ENCODE data around the gene NUP205.
"Not testable (repeated sequence)": the region's sequence is repeated elsewhere in the genome, so short reads cannot be mapped to it uniquely, and the experiment has no call there.

Gene NUP205

DNA sequence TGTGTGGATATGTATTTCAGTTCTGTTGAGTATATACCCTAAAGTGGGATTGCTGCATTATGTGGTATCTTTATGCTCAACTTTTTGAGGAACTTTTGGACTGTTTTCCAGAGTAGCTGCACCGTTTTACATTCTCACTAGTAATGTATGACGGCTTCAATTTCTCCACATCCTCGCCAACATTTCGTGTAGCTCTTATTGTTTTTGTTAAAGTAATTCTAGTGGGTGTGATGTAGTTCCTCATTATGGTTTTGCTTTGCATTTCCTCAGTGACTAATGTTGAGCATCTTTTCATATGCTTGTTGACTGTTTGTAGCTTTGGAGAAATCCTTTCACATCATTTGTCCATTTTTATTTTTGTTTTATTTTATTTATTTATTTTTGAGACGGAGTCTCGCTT lies 109.1 kb downstream of the NUP205 start:
- no peak for DNase-seq (ENCODE audit: low read depth)

DNA sequence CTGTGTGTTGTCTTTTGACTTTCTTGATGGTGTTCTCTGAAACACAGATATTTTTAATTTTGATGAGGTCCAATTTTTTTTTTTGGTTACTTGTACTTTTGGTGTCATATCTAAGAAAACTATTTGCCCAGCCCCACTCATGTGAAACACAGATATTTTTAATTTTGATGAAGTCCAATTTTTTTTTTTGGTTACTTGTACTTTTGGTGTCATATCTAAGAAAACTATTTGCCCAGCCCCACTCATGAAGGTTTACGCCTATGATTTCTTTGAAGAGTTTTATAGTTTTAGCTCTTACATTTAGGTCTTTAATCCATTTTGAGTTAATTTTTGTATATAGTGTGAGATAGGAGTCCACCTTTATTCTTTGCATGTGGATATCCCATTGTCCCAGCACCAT lies 109.9 kb downstream of the NUP205 start:
- DNase-seq (ENCODE audit: low read depth) = not testable (repeated sequence)

DNA sequence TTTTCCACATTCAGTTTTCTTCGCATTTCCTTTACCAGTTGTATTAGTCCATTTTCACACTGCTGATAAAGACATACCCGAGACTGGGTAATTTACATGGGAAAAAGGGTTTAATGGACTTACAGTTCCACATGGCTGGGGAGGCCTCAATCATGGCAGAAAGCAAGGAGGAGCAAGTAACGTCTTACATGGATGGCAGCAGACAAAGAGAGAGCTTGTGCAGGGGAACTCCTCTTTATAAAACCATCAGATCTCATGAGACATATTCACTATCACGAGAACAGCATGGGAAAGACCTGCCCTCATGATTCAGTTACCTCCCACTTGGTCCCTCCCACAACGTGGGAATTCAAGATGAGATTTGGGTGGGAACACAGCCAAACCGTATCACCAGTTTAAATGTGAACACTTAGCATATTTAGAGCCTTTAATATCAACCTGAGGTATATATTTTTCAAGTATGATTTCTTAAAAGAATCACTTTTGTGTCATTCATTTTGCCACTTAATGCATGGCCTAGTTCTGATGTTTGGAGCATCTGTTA lies 111.2 kb downstream of the NUP205 start:
- DNase-seq (ENCODE audit: low read depth) = not testable (repeated sequence)

DNA sequence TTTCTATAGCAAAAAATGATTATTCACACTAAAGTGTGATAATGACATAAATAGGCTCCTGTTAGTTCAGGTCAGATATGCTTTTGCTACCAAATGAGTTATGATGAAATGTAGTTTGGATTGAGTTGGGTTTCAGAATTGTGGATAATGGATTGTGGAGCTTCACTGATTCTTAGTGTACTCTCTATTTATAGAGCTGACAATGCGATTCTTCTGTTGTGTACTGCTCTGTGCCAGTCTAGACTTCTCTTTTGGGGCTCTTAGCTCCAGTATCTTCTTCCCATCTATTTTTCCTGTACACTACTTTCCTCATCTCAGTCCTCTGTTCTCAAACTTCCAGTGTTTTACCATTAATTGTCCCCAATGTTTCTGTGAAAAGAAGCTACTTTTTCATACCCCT lies 112.1 kb downstream of the NUP205 start:
- DNase-seq (ENCODE audit: low read depth) = no peak

DNA sequence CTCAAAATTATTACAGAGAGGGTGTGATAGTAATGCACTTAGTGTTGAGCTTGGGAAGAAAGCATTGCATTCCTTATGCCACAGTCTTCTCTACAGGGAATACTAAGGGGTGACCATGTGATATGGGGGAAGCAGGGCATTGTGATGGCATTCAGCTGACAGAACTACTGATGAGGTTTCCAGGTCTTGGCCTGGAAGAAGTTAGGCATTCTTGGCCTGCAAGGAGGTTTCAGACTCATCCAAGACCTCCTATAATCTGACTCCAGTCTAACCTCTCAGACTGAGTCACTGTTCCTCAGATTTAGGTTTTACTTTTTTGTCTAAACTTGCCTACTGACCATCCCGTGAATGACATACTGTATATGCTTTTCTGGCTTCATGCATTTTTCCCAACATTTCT lies 112.5 kb downstream of the NUP205 start:
- DNase-seq (ENCODE audit: low read depth) = peak; percentile 78

DNA sequence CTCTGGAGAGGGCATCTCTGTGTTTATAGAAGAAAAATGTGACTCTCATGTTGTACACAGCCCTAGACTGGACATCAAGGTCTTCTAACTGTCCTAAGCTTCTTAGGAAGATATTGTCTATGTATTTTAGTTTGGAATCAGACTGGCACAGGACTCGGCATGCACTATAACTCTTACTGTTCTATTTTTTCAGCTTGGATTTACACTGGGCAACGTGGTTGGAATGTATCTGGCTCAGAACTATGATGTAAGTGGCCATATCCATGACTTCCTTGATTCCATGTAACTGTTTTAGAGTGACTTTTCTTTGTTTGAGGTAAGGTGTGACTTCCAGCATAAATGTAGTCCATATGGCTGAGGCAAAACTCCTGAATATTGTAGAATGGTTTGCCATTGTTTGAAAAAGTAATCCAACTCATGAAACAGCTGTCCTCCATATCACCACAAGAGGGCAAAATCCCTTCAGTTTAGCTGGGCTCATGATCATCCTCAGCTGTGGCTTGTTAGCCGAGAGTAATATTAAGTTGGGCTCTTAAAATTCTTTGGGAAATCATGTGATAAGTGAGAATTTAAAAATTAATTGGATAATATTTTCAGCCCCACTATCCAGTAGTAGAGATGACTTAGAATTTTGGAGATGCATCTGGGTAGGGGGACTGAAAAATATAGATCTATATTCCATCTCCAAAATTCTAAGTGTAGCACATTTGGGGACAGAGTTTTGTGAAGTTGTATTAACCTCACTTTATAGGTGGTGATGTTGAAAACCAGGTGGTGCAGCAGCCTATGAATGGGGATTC lies 115.0 kb downstream of the NUP205 start:
- peak; percentile 81 for DNase-seq (ENCODE audit: low read depth)

DNA sequence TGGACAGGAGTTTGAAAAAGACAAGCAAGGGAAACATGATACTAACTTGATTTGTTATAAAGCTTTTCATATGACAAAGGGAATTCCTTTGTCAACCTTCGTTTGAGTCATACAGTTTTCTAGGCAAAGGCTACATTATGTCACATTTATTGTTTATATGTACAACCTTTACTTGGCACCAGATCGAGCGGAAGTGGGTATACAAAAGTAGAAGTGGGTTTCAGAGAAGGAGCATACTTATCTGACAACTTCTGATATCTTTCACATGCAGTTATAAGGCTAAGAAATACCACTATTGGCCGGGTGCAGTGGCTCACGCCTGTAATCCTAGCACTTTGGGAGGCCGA lies 115.6 kb downstream of the NUP205 start:
- DNase-seq (ENCODE audit: low read depth) = peak; percentile 91

DNA sequence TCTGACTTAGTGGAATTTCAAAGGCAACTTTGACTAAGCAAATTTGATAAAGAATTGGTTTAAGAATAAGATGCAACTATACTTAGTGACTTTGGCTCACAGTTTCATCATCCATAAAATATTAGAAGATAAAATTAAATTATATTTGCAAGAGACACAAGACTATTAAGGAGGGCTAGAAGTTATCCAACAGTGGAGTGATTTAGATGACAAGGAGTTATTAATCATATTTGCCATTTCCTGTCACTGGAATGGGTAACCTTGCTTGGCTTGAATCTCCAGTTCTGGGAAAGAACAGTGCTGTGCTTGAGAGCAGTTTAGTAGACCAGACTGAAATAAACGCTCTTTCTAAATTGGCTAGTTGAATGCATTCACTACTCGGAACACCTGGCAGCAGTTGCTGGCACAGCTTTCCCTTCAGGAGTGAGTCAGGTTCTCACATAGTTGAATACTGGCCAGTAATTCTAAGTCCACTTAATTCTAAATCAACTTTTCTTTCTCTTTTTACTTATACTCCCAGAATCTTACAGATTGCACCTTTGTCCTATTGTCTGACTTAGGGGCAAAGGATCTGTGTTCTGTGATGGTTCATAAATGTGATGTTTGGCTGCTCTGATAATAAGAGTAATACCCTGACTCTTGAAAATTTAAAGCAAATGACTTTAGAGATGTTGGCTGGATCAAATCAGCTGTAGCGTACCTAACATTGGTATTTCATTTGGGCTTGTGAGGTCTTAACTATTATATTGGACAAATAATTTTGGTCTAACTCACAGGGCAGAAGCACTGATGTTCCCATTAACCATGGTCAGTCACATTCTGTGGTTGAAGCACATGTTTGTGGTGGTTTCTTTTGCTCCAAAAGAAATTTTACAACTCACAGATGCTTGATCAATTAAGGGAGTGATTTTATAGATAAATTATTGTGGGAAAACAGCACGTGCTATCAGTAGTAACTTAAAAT lies 121.2 kb downstream of the NUP205 start:
- peak; percentile 45 for DNase-seq (ENCODE audit: low read depth)

DNA sequence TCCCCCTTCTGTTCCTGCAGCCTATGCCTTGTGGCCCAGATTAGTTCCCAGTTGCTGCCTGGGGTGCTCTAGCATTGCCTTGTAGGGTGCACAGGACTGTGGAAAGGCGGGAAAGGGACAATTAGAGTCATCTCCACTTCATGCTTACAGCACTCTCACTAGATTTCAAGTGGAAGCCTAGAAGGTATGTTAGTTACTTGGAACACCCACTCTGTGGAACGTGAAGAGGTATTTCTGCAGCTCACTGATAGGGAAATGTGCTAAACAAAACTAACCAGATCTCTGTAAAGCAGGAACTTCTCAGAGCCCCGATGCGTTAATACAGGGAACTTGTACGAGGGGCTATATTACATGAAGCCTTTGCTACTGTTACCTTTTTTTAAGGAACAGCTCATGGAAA lies 124.0 kb downstream of the NUP205 start:
- DNase-seq (ENCODE audit: low read depth) = no peak

DNA sequence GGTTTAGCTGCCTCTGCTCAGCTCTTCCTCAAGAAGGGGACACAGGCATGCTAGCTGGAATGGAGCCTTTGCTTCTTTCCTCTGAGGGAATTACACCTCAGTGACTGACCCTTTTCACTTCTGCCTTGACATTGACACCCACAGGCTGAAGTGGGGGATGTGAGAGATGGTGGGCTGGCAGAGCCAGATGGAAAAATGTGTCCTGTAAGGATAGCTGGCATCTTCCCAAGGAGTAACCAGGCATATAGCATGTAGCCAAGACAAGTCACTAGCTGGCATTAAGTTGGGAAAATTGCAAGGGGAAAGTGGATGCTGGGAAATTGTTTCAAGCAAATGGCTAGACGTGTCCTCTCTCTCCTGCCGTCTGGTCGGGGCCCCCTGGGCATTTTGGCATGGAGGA lies 124.5 kb downstream of the NUP205 start:
- DNase-seq (ENCODE audit: low read depth) = no peak

DNA sequence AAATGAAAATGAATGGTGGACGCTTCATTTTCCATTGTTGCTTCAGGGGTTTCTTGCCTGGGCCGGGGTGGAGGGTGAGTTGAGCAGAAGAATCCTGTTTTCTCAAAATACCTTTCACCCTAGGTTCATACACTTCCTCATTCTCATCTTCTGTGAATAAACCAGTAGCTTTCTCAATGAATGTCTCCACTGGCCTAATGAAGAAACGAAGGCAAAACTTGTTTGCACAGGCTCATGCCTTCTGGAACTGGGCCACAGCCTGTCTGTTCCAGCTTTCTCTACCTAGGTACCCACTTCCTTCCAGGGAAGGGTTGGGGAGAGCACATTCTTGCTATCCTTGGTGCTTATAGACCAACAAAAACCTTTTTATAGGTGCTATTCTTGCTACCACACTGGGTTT lies 125.9 kb downstream of the NUP205 start:
- DNase-seq (ENCODE audit: low read depth) = no peak

DNA sequence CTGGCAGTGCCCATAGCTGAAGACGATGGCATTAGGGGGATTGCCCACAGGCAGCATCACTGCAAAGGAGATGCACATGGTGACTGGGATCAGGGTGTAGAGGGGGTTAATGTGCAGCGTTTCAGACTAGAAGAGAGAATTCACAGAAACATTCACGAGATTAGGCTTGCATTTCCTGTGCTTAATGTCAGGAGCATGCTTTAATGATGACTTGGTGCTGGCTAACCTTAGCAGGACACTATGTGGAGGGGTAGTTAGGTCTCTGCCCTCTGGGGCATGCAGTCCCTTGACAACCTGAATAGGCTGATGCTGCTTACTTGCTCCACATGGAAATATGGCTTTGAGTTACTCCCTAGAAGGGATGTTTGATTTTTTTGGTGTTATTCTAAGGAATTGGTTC lies 126.4 kb downstream of the NUP205 start:
- peak; percentile 70 for DNase-seq (ENCODE audit: low read depth)

DNA sequence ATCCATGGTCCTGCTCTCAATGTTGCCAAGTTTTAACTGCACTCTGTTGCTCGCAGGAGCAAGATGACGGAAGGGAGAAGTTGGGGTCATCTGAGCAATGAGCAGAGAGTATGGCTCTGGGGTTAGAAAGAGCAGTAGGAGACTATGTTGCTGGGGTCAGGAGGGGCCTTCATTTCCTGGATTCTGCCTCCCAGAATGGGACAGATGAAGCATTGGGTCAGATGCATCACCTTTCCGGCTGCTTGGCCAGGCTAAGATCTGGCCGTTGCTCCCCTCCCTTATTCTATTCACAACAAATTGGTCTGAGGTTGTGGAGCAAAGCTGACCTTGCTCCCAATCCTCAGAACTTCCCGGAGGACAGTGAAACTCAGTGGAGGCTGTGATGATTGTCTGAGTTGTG lies 127.0 kb downstream of the NUP205 start:
- DNase-seq (ENCODE audit: low read depth) = no peak

DNA sequence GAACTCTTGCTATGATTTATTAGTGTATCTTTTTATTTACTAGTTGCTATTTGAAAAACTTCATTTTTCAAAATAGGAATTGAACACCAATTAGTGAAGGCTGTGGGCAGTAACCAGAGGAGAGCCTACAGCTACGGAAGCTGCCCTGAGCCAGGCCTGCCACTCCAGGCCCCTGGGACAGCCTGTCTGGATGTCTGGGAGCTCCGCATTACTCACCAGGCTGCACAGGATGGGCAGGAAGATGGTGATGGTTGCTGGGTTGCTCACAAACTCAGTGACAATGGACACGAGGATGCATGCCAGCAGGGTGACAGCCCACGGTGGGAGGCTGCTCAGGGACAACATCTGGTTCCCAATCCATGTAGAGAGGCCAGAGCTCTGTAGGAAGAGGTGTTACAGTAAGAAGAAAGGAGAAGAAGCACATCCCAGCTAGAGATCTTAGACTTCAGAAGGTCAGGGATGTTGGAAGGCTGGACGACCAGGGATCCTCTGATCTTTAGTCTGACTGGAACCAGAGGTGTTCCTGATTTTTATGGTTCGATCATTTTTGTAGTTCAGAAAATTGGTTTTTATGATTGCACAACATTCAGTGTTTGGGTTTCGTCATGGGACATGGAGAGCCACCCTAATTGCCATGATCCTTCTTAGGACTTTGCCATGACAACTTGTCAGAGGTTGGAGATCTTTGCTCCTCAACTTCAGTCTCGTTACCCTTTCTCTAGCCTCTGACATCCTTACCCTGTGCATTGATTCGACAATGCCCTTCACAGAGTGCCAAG lies 127.8 kb downstream of the NUP205 start:
- DNase-seq (ENCODE audit: low read depth) = peak; percentile 60

DNA sequence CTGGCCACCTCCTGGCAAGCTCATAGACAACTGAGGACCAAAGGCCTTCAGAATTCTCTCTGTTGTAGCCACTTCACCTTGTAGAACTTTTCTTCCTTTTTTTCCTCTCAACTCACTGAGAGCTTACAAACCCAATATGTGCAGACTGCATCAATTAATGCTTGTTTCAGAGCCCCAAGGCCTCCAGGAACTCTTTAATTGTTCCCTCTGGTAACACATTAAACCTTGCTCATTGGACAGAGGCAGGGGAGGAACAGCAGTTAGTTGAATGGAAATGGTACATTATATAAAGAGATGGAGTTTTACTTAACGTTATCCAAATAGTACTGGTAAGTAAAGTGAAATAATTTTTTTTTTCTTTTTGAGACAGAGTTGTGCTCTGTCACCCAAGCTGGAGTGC lies 129.7 kb downstream of the NUP205 start:
- DNase-seq (ENCODE audit: low read depth) = no peak

DNA sequence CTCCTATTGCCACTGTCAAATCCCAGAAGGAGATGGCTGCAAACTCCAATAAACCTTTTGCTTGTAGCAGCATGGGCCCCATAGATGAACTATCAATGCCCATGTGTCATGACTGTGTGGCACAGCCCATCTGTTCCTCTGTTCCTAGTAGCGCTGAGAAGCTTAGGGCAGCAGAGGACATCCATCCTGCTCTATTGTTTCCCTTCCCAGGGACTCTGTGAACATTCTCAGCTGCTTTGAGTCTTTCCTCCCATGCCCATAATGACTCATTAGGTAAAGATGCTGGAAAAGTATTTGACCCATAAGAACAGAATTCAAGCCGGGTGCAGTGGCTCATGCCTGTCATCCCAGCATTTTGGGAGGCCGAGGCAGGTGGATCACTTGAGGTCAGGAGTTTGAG lies 132.8 kb downstream of the NUP205 start:
- DNase-seq (ENCODE audit: low read depth) = peak; percentile 80

DNA sequence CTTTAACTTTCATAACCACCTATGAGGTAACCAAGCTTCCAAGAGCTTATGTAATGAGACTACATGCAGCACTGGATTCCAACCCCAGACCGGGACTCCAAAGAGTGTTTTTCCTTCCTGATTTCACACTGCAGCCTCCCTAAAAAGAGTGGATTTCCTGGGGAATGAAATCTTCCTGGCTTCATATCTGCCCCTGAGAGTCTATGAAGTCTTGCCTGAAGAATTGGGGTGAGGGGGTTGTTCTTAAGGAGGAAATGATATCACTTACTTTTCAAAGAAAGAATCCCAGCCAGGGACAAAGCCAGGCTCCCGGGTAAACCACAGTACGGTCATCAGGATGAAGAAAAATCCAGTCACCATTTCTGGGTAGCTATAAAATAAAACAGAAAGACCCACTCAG lies 134.3 kb downstream of the NUP205 start:
- DNase-seq (ENCODE audit: low read depth) = peak; percentile 48

DNA sequence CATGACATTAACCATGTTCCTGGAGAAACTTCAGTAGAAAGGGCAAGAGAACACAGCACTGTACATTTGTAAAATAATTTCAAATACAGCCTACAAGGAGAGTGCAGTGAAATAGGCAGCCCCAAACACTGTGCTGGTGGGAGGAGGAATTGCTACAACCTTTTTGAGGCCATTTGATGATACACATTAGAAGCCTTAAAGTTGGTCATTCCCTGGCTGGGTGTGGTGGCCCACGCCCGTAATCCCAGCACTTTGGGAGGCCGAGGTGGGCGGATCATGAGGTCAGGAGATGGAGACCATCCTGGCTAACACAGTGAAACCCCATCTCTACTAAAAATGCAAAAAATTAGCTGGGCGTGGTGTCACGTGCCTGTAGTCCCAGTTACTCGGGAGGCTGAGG lies 134.9 kb downstream of the NUP205 start:
- DNase-seq (ENCODE audit: low read depth) = not testable (repeated sequence)

DNA sequence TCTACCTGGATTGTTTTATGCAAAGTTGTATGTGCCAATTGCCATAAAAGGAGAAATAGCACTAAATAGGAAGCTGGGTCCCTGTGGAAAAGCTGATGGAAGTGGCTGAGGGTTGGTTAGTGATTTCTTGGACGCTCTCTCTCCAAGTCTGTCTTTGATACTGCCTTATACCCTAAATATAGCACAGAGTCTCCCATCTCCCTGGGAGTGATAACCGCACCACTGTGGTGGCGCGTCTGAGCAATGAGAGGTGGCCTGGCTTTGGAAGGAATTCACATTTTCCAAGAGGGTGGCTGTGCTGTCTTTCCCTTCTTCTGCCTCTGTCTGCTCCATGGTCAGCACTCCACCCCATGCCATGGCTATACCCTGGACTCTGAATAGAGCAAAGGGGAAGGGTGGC lies 135.8 kb downstream of the NUP205 start:
- no peak for DNase-seq (ENCODE audit: low read depth)

DNA sequence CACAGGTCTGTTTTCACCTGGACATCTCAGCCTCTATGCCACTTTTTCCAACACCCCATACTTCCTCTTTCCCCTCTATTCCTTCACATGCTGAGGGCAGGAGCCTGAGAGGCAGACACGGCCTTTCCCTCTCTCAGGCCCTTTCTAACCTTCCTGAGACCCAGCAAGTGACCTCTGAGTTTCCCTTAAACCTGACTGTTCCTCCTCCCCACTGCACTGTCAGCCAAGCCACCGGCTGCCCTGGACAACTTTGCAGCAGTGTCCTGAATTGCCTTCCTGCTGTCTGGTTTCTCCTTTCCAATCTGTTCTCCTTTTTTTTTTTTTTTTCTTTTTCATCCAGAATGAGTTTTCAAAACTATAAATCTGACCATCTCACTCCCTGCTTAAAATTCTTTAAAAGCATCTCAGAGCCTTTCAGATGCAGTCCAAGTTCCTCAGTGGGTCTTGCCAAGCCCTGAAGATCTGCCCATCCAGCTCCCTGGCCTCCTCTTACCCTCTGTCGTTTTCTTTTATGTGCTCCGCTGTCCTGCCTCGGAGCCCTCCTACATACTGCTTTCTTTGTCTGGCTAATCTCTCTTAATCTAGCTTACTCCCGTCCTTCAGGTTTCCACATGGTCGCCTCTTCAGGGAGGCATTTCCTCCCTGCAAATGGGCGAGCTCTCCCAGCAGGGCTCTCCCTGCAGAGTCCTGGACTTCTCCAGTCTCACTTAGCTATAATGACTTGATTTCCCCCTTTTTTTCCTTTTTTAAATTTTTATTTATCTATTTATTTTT lies 139.7 kb downstream of the NUP205 start:
- no peak for DNase-seq (ENCODE audit: low read depth)
